SK-N-MC (cell line): ENCODE data around the gene DIDO1.

Experiments
- EZH2 ChIP-seq: fragments of 200-600 bp; sonication (generic); IDR thresholded peaks from one replicate; pipeline ENCODE4 v1.6.1; 2017; ENCODE audit warnings: antibody characterized with exemption
- POLR2AphosphoS5 ChIP-seq: IDR thresholded peaks from 2 replicates; pipeline ENCODE4 v1.6.1; 2012; ENCODE audit warnings: mild to moderate bottlenecking, low read depth, low read length, borderline replicate concordance

DNA sequence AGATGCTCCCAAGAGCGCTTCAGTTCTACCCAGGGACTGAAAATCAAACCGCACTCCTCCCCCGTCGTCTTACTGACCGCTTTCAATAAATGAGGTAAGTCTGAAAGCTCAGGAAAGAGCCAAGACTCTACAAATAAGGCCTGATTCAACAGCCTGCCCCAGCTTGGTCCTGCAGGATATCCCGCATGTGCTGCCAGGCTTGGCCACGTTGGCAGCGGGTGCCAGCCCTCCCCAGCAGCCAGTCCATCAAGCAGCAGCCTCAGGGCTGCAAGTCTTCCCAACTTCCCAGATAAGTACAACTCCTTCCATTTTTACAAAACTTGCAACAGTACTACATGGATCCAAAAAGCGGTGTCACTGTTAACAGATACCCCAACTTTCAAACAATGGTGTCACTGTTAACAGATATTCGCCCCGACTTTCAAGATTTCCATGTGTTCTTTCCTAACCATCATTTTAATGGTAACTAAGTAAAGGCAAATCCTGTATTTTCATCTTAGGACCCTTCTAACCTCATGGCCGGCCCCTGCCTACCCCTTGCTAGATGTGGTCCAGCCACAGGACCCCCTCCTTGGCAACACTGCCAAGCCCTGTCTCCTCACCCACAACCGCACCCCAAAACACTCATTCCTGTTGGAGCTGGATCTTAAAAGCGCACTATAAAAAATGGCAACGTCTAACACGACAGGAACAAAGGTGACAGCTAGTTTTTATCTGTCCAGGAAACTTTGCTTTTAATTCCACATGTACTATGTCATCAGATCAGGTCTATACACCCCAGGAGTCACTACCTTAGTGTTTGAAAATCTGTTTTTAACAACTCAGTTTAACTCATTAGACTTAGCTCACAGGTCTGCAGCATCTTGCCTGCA, 28.0 kb downstream of the DIDO1 start:
- TF ChIP-seq EZH2 (no peak), POLR2AphosphoS5 (no peak)
